ENCODE data around the gene MACROD1. TPM values are rescaled to one million over a fixed set of nuclear protein-coding genes. Genes with fewer than 3 reads are reported as not detected.

The MACROD1 gene
- total RNA-seq, 1 experiment from 2014 or later: 26.3 TPM

- Histone ChIP-seq H3K27ac (no peak overlapping the region), H3K4me3 (no peak overlapping the region), H3K27me3 (no peaks in the 10 kb centered on the region), H3K4me1 (peaks cover 31% of the 10 kb centered on the region), H3K36me3 (no peaks in the 10 kb centered on the region), H3K9me3 (replicated peaks) (no peaks in the 10 kb centered on the region)
- DNase-seq: no peak
Measured at GRCh38 chr11:64134963-64135362, 30.9 kb downstream of the MACROD1 start.

GRCh38 chr11:64132982-64133705 lies 32.8 kb downstream of the MACROD1 start:
- H3K36me3 ChIP-seq: no peaks in the 10 kb centered on the region
- peak overlapping the region; percentile 88 for H3K27ac ChIP-seq
- H3K27me3 ChIP-seq: no peaks in the 10 kb centered on the region
- H3K4me3 ChIP-seq: 0 out of 2 replicates have a peak overlapping the region, but pooled peaks have one; percentile 6
- H3K4me1 ChIP-seq: peaks cover 31% of the 10 kb centered on the region
- no peaks in the 10 kb centered on the region for H3K9me3 ChIP-seq (replicated peaks)
- DNase-seq: peak; percentile 45 to 57

GRCh38 chr11:64132191-64132771 lies 33.6 kb downstream of the MACROD1 start:
- H3K4me1 ChIP-seq: peaks cover 31% of the 10 kb centered on the region
- no peaks in the 10 kb centered on the region for H3K27me3 ChIP-seq
- H3K36me3 ChIP-seq: no peaks in the 10 kb centered on the region
- DNase-seq: no peak
- no peaks in the 10 kb centered on the region for H3K9me3 ChIP-seq (replicated peaks)
- peak overlapping the region; percentile 88 for H3K27ac ChIP-seq
- H3K4me3 ChIP-seq: 0 out of 2 replicates have a peak overlapping the region, but pooled peaks have one; percentile 6

GRCh38 chr11:64131683-64132190 lies 34.2 kb downstream of the MACROD1 start:
- Histone ChIP-seq H3K27me3 (no peaks in the 10 kb centered on the region), H3K9me3 (replicated peaks) (no peaks in the 10 kb centered on the region), H3K4me3 (no peak overlapping the region), H3K4me1 (peaks cover 31% of the 10 kb centered on the region), H3K27ac (peak overlapping the region; percentile 88), H3K36me3 (no peaks in the 10 kb centered on the region)
- DNase-seq: peak; percentile 94 to 96

- Histone ChIP-seq H3K4me3 (no peak overlapping the region), H3K27me3 (no peaks in the 10 kb centered on the region), H3K9me3 (replicated peaks) (no peaks in the 10 kb centered on the region), H3K36me3 (no peaks in the 10 kb centered on the region), H3K4me1 (peaks cover 29% of the 10 kb centered on the region), H3K27ac (no peak overlapping the region)
- DNase-seq: no peak
Measured at GRCh38 chr11:64130618-64131017, 35.3 kb downstream of the MACROD1 start.

- Histone ChIP-seq H3K4me3 (no peak overlapping the region), H3K9me3 (replicated peaks) (no peaks in the 10 kb centered on the region), H3K27ac (no peak overlapping the region), H3K4me1 (peaks cover 29% of the 10 kb centered on the region), H3K27me3 (no peaks in the 10 kb centered on the region), H3K36me3 (no peaks in the 10 kb centered on the region)
- no peak for DNase-seq
Measured at GRCh38 chr11:64129403-64129802, 36.5 kb downstream of the MACROD1 start.

- no peak overlapping the region for H3K4me3 ChIP-seq
- no peaks in the 10 kb centered on the region for H3K9me3 ChIP-seq (replicated peaks)
- no peak overlapping the region for H3K27ac ChIP-seq
- DNase-seq: no peak
- peaks cover 24% of the 10 kb centered on the region for H3K4me1 ChIP-seq
- no peaks in the 10 kb centered on the region for H3K36me3 ChIP-seq
- no peaks in the 10 kb centered on the region for H3K27me3 ChIP-seq
Measured at GRCh38 chr11:64128255-64129006, 37.5 kb downstream of the MACROD1 start.

- no peak for DNase-seq
- H3K36me3 ChIP-seq: no peaks in the 10 kb centered on the region
- no peaks in the 10 kb centered on the region for H3K27me3 ChIP-seq
- H3K4me1 ChIP-seq: peaks cover 23% of the 10 kb centered on the region
- H3K27ac ChIP-seq: no peak overlapping the region
- H3K9me3 ChIP-seq (replicated peaks): no peaks in the 10 kb centered on the region
- no peak overlapping the region for H3K4me3 ChIP-seq
Measured at GRCh38 chr11:64127267-64128072, 38.4 kb downstream of the MACROD1 start.

GRCh38 chr11:64126796-64127195 lies 39.1 kb downstream of the MACROD1 start:
- H3K36me3 ChIP-seq: no peaks in the 10 kb centered on the region
- no peak overlapping the region for H3K4me3 ChIP-seq
- no peaks in the 10 kb centered on the region for H3K9me3 ChIP-seq (replicated peaks)
- peaks cover 28% of the 10 kb centered on the region for H3K4me1 ChIP-seq
- no peaks in the 10 kb centered on the region for H3K27me3 ChIP-seq
- DNase-seq: no peak
- H3K27ac ChIP-seq: no peak overlapping the region

GRCh38 chr11:64126371-64126770 lies 39.5 kb downstream of the MACROD1 start:
- no peaks in the 10 kb centered on the region for H3K36me3 ChIP-seq
- DNase-seq: no peak
- no peak overlapping the region for H3K27ac ChIP-seq
- no peaks in the 10 kb centered on the region for H3K27me3 ChIP-seq
- H3K9me3 ChIP-seq (replicated peaks): no peaks in the 10 kb centered on the region
- peaks cover 30% of the 10 kb centered on the region for H3K4me1 ChIP-seq
- H3K4me3 ChIP-seq: no peak overlapping the region

GRCh38 chr11:64125676-64126075 lies 40.2 kb downstream of the MACROD1 start:
- Histone ChIP-seq H3K4me1 (peaks cover 32% of the 10 kb centered on the region), H3K36me3 (no peaks in the 10 kb centered on the region), H3K27me3 (no peaks in the 10 kb centered on the region), H3K27ac (no peak overlapping the region), H3K4me3 (no peak overlapping the region), H3K9me3 (replicated peaks) (no peaks in the 10 kb centered on the region)
- no peak for DNase-seq

- no peaks in the 10 kb centered on the region; the same call in 1 of the 2 replicates for H3K36me3 ChIP-seq
- no peaks in the 10 kb centered on the region for H3K9me3 ChIP-seq (replicated peaks)
- H3K4me1 ChIP-seq: peaks cover 41% of the 10 kb centered on the region
- H3K27me3 ChIP-seq: no peaks in the 10 kb centered on the region
- DNase-seq: peak; percentile 28 to 43
- no peak overlapping the region for H3K4me3 ChIP-seq
- no peak overlapping the region for H3K27ac ChIP-seq
Measured at GRCh38 chr11:64124147-64124546, 41.8 kb downstream of the MACROD1 start.

- Histone ChIP-seq H3K36me3 (no peaks in the 10 kb centered on the region; the same call in 1 of the 2 replicates), H3K27ac (no peak overlapping the region), H3K4me3 (no peak overlapping the region), H3K9me3 (replicated peaks) (no peaks in the 10 kb centered on the region), H3K27me3 (no peaks in the 10 kb centered on the region), H3K4me1 (peaks cover 44% of the 10 kb centered on the region)
- no peak for DNase-seq
Measured at GRCh38 chr11:64123679-64124078, 42.2 kb downstream of the MACROD1 start.

All from SJCRH30 (cell line).